ENCODE results near the gene CHD6. TPM values are rescaled to one million over a fixed set of nuclear protein-coding genes. Genes with fewer than 3 reads are reported as not detected.

Gene CHD6
- total and polyA plus RNA-seq, 2 experiments from 2014 or later, result 41.0 to 158 TPM

DNA sequence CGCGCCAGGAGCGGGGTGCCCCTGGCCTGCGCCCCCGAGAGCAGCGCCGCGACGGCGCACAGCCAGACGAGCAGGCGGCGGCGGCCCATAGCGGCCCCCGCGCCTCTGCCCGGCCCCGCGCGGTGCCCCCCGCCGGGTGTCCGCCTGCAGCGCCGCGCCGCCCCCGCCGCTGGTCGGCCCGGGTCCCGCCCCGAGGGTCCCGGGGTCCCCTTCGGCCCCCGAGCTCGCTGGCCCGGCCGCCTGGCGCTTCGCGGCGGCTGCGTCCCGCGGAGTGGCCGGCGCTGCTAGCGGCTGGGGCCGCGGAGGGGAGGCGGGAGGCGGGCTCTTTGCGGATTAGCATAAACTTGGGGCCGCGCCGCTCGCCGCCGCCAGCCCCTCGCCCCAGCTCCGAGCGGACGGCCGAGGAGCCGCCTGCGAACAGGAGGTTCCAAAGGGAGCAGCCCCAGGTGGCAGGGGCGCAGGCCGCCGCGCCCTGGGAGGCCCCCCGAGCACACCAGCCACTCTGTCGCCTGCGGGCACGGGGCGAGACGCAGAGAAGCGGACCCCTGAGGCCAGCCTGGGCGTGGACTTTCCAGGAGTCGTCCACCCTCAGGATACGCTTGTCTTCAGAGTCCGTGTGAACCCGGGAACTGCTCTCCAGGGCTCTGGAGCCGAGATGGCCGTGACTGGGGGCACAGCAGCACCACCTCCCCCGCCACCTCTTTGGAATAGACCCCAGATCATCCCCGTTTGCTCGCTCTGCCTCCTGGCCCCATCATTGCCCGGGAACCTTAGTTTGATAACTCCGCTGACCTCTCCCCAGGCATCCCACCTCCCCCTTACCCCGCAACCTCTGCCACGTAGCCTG lies 251.4 kb downstream of the CHD6 start, which contains the start of gene EMILIN3:
TSS of gene EMILIN3 (minus strand) at position 273 of the 847 bp plus-strand sequence. CDS start at position 89, 184 bp downstream.
- no peaks in the 10 kb centered on the region for H4K20me1 ChIP-seq (replicated peaks; ENCODE audit: insufficient read depth)
- H3K79me2 ChIP-seq (replicated peaks; ENCODE audit: insufficient read depth), result no peaks in the 10 kb centered on the region
- Mint-ChIP-seq H3K27me3 (ENCODE audit: insufficient read depth, low read depth, poor library complexity) (peaks cover 37% of the 10 kb centered on the region), H3K36me3 (ENCODE audit: low read depth) (peaks cover 11% of the 10 kb centered on the region), H3K9me3 (peaks cover 15% of the 10 kb centered on the region), H3K4me3 (peak within 1 kb of the TSS; percentile 80), H3K27ac (no peak within 1 kb of the TSS), H3K4me1 (peaks cover 11% of the 10 kb centered on the region)
- peak; percentile 30; the same call in 1 of the 2 replicates for TF ChIP-seq POLR2AphosphoS5 (IDR thresholded peaks at IDR 0.05; ENCODE audit: low read depth)
- peak; percentile 39 for TF ChIP-seq EZH2 (IDR thresholded peaks at IDR 0.05; ENCODE audit: low read depth, unreplicated experiment)
- no peak for TF ChIP-seq STAT1 (IDR thresholded peaks at IDR 0.05; ENCODE audit: unreplicated experiment)
- DNase-seq (ENCODE audit: low spot score) (peak; percentile 78), ATAC-seq (peak; percentile 76)
- no peaks in the 10 kb centered on the region for H3K36me3 ChIP-seq (ENCODE audit: insufficient read depth)
- peaks cover 56% of the 10 kb centered on the region for H3K27me3 ChIP-seq (ENCODE audit: insufficient read depth)
- no peaks in the 10 kb centered on the region for H3K9me2 ChIP-seq (ENCODE audit: insufficient read depth)
- no peak within 1 kb of the TSS for H3K27ac ChIP-seq (ENCODE audit: low read depth)
- peaks cover 7% of the 10 kb centered on the region; the same call in 1 of the 2 replicates for H3F3A ChIP-seq (replicated peaks; ENCODE audit: low read depth)
- peak within 1 kb of the TSS; percentile 76 for H3K4me3 ChIP-seq
- peak within 1 kb of the TSS; percentile 91 for H3K4me2 ChIP-seq
- H3K4me1 ChIP-seq (ENCODE audit: insufficient read depth), result peaks cover 5% of the 10 kb centered on the region; the same call in 1 of the 2 replicates
- peak within 1 kb of the TSS; percentile 98 for H2AFZ ChIP-seq

GRCh38 chr20:41365777-41366545 lies 252.2 kb downstream of the CHD6 start:
- TF ChIP-seq ZNF331 (CRISPR knock-in tag; IDR thresholded peaks at IDR 0.05; ENCODE audit: low read depth) (no peak), EZH2 (IDR thresholded peaks at IDR 0.05; ENCODE audit: low read depth, unreplicated experiment) (peak; percentile 46)
- Histone ChIP-seq H3K27me3 (ENCODE audit: insufficient read depth) (peaks cover 56% of the 10 kb centered on the region), H3K79me2 (replicated peaks; ENCODE audit: insufficient read depth) (no peaks in the 10 kb centered on the region), H3K4me1 (ENCODE audit: insufficient read depth) (peaks cover 5% of the 10 kb centered on the region; the same call in 1 of the 2 replicates), H3K36me3 (ENCODE audit: insufficient read depth) (no peaks in the 10 kb centered on the region), H3K9me2 (ENCODE audit: insufficient read depth) (no peaks in the 10 kb centered on the region), H2AFZ (peak overlapping the region; percentile 85), H3K4me2 (peak overlapping the region; percentile 84), H3F3A (replicated peaks; ENCODE audit: low read depth) (peaks cover 7% of the 10 kb centered on the region; the same call in 1 of the 2 replicates), H3K4me3 (peak overlapping the region; percentile 59), H3K27ac (ENCODE audit: low read depth) (no peak overlapping the region), H4K20me1 (replicated peaks; ENCODE audit: insufficient read depth) (no peaks in the 10 kb centered on the region)
- ATAC-seq (peak; percentile 58), DNase-seq (ENCODE audit: low spot score) (peak; percentile 61)
- peaks cover 11% of the 10 kb centered on the region for H3K4me1 Mint-ChIP-seq
- peak overlapping the region; percentile 59 for H3K4me3 Mint-ChIP-seq
- H3K27ac Mint-ChIP-seq, result no peak overlapping the region
- peaks cover 5% of the 10 kb centered on the region; the same call in 2 of the 3 replicates for H3K36me3 Mint-ChIP-seq (ENCODE audit: low read depth)
- peaks cover 7% of the 10 kb centered on the region; the same call in 2 of the 3 replicates for H3K9me3 Mint-ChIP-seq
- H3K27me3 Mint-ChIP-seq (ENCODE audit: insufficient read depth, low read depth, poor library complexity), result peaks cover 38% of the 10 kb centered on the region

DNA sequence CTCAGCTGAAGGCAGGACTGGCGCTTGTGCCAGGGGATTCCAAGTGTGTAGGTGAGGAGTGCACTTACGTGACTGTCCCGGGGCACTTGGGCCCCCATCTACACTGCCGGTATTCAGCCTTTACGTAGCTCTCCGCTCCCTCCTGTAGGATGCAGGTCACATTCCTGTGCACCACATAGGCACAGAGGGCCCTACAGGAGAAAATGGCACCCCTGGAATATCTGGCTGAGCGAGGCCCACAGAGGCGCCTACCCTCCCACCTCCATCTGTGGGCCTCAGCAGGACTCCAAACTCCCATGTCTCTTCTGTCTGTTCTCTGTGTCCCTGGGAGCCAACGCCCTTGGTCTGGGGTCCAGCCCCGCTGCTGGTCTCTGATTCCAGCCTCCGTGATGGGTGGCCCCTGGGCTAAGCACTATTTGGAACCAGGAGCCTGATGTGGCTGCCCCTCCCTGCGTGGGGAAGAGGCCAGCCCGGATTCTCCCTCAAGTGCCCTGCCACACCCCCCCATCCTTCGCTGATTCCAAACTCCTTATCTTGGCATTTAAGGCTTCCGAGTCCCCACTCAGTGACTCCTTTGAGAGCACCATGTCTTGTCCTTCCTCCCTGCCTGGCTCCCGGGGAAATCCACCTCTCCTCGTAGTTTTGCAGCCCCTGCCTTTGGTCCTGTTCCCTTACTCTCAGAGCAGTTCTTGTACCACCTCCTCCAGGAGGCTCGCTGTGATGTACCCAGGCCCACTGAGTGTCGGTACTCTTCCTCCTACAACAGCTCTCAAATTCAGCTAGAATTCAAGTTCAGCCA lies 253.0 kb downstream of the CHD6 start:
- Histone ChIP-seq H3K4me1 (ENCODE audit: insufficient read depth) (peaks cover 5% of the 10 kb centered on the region; the same call in 1 of the 2 replicates), H3K27ac (ENCODE audit: low read depth) (no peak overlapping the region), H4K20me1 (replicated peaks; ENCODE audit: insufficient read depth) (no peaks in the 10 kb centered on the region), H3K4me2 (peak overlapping the region; percentile 84), H3K27me3 (ENCODE audit: insufficient read depth) (peaks cover 56% of the 10 kb centered on the region), H3K9me2 (ENCODE audit: insufficient read depth) (no peaks in the 10 kb centered on the region), H2AFZ (peak overlapping the region; percentile 85), H3K79me2 (replicated peaks; ENCODE audit: insufficient read depth) (no peaks in the 10 kb centered on the region), H3K4me3 (peak overlapping the region; percentile 59), H3K36me3 (ENCODE audit: insufficient read depth) (no peaks in the 10 kb centered on the region), H3F3A (replicated peaks; ENCODE audit: low read depth) (peaks cover 7% of the 10 kb centered on the region; the same call in 1 of the 2 replicates)
- DNase-seq (ENCODE audit: low spot score) (no peak), ATAC-seq (no peak)
- Mint-ChIP-seq H3K4me3 (peak overlapping the region; percentile 59), H3K9me3 (peaks cover 3% of the 10 kb centered on the region; the same call in 1 of the 3 replicates), H3K36me3 (ENCODE audit: low read depth) (peaks cover 2% of the 10 kb centered on the region; the same call in 2 of the 3 replicates), H3K27me3 (ENCODE audit: insufficient read depth, low read depth, poor library complexity) (peaks cover 38% of the 10 kb centered on the region), H3K4me1 (peaks cover 11% of the 10 kb centered on the region), H3K27ac (no peak overlapping the region)
- TF ChIP-seq, protein P1, sequence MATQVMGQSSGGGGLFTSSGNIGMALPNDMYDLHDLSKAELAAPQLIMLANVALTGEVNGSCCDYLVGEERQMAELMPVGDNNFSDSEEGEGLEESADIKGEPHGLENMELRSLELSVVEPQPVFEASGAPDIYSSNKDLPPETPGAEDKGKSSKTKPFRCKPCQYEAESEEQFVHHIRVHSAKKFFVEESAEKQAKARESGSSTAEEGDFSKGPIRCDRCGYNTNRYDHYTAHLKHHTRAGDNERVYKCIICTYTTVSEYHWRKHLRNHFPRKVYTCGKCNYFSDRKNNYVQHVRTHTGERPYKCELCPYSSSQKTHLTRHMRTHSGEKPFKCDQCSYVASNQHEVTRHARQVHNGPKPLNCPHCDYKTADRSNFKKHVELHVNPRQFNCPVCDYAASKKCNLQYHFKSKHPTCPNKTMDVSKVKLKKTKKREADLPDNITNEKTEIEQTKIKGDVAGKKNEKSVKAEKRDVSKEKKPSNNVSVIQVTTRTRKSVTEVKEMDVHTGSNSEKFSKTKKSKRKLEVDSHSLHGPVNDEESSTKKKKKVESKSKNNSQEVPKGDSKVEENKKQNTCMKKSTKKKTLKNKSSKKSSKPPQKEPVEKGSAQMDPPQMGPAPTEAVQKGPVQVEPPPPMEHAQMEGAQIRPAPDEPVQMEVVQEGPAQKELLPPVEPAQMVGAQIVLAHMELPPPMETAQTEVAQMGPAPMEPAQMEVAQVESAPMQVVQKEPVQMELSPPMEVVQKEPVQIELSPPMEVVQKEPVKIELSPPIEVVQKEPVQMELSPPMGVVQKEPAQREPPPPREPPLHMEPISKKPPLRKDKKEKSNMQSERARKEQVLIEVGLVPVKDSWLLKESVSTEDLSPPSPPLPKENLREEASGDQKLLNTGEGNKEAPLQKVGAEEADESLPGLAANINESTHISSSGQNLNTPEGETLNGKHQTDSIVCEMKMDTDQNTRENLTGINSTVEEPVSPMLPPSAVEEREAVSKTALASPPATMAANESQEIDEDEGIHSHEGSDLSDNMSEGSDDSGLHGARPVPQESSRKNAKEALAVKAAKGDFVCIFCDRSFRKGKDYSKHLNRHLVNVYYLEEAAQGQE (IDR thresholded peaks at IDR 0.05; ENCODE audit: unreplicated experiment), result no peak
- no peak for TF ChIP-seq CTCF (conservative IDR thresholded peaks at IDR 0.05; ENCODE audit: low read depth in 2 of 2)
